Heart left ventricle (tissue), 16 donors: ENCODE measurements around the gene PRKN. TPM values are rescaled to one million over a fixed set of nuclear protein-coding genes. Genes with fewer than 3 reads are reported as not detected.

ENCODE experiments used
- ATAC-seq, 4 donors: fragments of 200-7000 bp; cut with Tn5 transposase; one replicate each; pipeline ENCODE4 v1.9.1; 2020 to 2022; ENCODE audit warnings: moderate library complexity in 4 of 4, mild to moderate bottlenecking in 3 of 4, moderate number of reproducible peaks in 1 of 4
- DNase-seq, 5 donors: peaks; one replicate each; pipeline ENCODE4 v3.0.0-alpha.2; 2020
- H3K27ac ChIP-seq, 12 donors: fragments of 200-600 bp; sonication (generic) in 4 of 12; one replicate each; pipeline versions ENCODE4 v1.5.0 to v1.8.0; 2016 to 2022; ENCODE audit warnings: mild to moderate bottlenecking in 2 of 12
- H3K27me3 ChIP-seq, 9 donors: fragments of 200-600 bp; sonication (generic) in 2 of 9; one replicate each; pipeline versions ENCODE4 v1.5.1 to v1.8.0; 2016 to 2022; ENCODE audit warnings: mild to moderate bottlenecking in 3 of 9
- H3K36me3 ChIP-seq, 9 donors: fragments of 200-600 bp; sonication (generic) in 2 of 9; one replicate each; pipeline versions ENCODE4 v1.5.0 to v1.8.0; 2018 to 2022; ENCODE audit warnings: mild to moderate bottlenecking in 2 of 9
- H3K4me1 ChIP-seq, 12 donors: fragments of 200-600 bp; sonication (generic) in 4 of 12; one replicate each; pipeline versions ENCODE4 v1.5.0 to v1.8.0; 2016 to 2022; ENCODE audit warnings: mild to moderate bottlenecking in 3 of 12
- H3K4me3 ChIP-seq, 12 donors: fragments of 200-600 bp; sonication (generic) in 4 of 12; one replicate each; pipeline versions ENCODE4 v1.5.0 to v1.8.0; 2017 to 2022; ENCODE audit warnings: mild to moderate bottlenecking in 9 of 12, moderate library complexity in 4 of 12
- H3K9me3 ChIP-seq, 12 donors: fragments of 200-600 bp; sonication (generic) in 4 of 12; one replicate each; pipeline versions ENCODE4 v1.5.0 to v1.8.0; 2016 to 2022; ENCODE audit warnings: mild to moderate bottlenecking in 1 of 12
- CTCF ChIP-seq, 12 donors: fragments of 200-600 bp; sonication (generic) in 4 of 12; IDR thresholded peaks; one replicate each; pipeline versions ENCODE4 v1.5.0 to v1.8.0; 2018 to 2022; ENCODE audit warnings: antibody characterized with exemption in 12 of 12, mild to moderate bottlenecking in 5 of 12
- POLR2A ChIP-seq, 2 donors: fragments of 450-650 bp; IDR thresholded peaks; one replicate each; pipeline ENCODE4 v1.6.1; 2017; ENCODE audit warnings: antibody characterized with exemption in 2 of 2, mild to moderate bottlenecking in 2 of 2, moderate library complexity in 2 of 2
- WGBS, 4 donors: extraction: QIAGEN DNeasy Blood & Tissue Kit in 2 of 4; methylation state at CpG; one replicate each; pipeline versions ENCODE4 v1.1.5 to v1.1.7; 2013 to 2018; 5-methylcytosine and 5-hydroxymethylcytosine counted together
- intact Hi-C, 10 donors: fragments of 100-400 bp; cut with DNase I; formaldehyde crosslinking; loops; one replicate each; pipeline versions ENCODE4 v1.11.1 to v1.14.2; 2022
- polyA plus RNA-seq, 2 donors: library from polyadenylated mRNA; stranded (reverse); fragments of 200-250 nt; gene quantifications; one replicate each; pipeline ENCODE4 v1.2.3, GENCODE V29; 2013
- total RNA-seq, 9 donors: library from RNA; depleted of rRNA in 2 of 9; stranded (reverse); fragments of >200 nt in 2 of 9; fragmentation: NEBNext Ultra II Directional in 3 of 9; extraction: Animal tissue kit (Norgen Biotek cat#: 25700) in 3 of 9; gene quantifications; one replicate each; pipeline versions ENCODE4 v1.1.0 to v1.2.4, GENCODE V29; 2016 to 2023
- donor health status: ischemic (EF 13 %, LVEDD 7.1; RV severe dilation, severe dysfunction).
- donor health status: healthy with polysubstance abuse.
- donor health status: DM: no; HTN: yes; CAD: no.
- donor health status: DM: no; HTN: no; CAD: no.
- donor health status: ischemic (EF 25% LVEDD 6.9; RV normal size, moderate dysfunction).
- donor health status: ischemic (EF 25% LVEDD 5.7; RV mildly dilated, moderate dysfunction).
- donor health status: healthy.
- donor health status: DM: yes; HTN: yes; CAD: no.
- donor health status: ischemic (EF 35%, LVEDD 5.7; RV mildly dilated, moderate dysfunction).
- donor health status: nonischemic (EF 11% LVEDD 7.7; RV severe dilation, severe dysfunction).
- donor health status: DM: yes; HTN: yes; CAD: no.
- donor health status: PGD.
- donor health status: ischemic (EF 29% LVEDD 5.4; RV normal size, mild dysfunction).
- donor health status: nonischemic (EF 23%, LVEDD 6.1; RV moderate dilation, normal function).

PRKN gene
- total and polyA plus RNA-seq, 11 donors = 3.4 to 32.5 (median 21.2) TPM

DNA sequence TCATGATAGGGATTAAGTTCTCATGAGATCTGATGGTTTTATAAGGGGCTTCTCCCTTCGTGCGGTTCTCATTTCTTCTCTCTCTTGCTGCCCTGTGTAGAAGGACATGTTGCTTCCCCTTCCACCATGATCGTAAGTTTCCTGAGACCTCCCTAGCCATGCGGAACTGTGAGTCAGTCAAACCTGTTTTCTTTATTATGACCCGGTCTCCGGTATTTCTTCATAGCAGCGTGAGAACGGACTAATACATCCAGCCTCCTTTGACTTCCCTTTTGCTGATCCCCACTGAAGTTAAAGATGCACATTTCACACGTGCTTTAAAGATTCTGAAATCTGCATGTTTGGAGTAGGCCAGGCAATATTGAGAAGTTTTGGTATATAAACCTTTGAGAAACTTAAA, 543.1 kb downstream of the PRKN start:
- H3K27ac ChIP-seq = no peak overlapping the region
- ATAC-seq (no peak), DNase-seq (no peak)
- H3K36me3 ChIP-seq = no peaks in the 10 kb centered on the region
- TF ChIP-seq POLR2A (IDR thresholded peaks at IDR 0.05) (no peak), CTCF (IDR thresholded peaks at IDR 0.05) (no peak)
- 86 to 97% (median 94%) methylated on average over 9 of the region's 9 CpGs for WGBS, 4 donors
- H3K9me3 ChIP-seq = no peaks in the 10 kb centered on the region
- no peak overlapping the region for H3K4me3 ChIP-seq
- H3K27me3 ChIP-seq = no peaks in the 10 kb centered on the region
- intact Hi-C loops = loop anchor here in 3 of 10 donors (5.0 to 10.0 kb wide), 4 partner anchors 48 to 540 kb away; partner anchors contain the start of genes PACRG (in 1 of the 3) and PRKN (in 1 of the 3)
- peaks cover 0 to 34% (median 14%) of the 10 kb centered on the region in 12 donors for H3K4me1 ChIP-seq

DNA sequence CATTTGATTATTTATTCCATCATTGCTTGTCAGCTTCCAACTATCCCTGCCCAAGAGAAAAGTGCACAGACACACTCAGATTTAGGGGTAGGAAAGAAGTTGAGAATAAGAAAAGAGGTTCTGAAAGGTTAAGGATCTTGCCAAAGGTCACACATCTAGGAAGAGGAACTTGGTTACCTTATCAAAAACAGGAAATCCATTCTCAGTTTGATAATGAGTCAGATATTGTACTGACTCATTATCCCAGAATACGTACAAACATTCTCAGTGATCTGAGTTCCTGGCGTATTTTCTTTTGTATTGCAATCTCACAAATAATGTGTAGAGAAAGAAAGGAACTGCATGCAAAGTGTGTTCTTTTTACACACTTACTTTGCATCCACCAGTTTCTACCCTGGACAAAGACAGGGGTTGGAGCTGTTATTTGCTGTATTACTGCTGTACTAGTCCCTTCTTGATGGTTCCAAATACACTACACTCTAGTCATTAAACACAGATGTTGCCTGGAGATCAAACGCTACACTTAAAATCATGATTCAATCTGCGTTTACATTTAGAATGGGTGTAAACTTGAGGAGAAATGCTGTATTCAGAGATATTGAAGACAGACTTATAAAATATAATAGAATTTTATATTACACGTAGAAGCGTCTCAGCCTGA, 545.7 kb downstream of the PRKN start:
- Histone ChIP-seq H3K9me3 (no peaks in the 10 kb centered on the region), H3K4me3 (no peak overlapping the region), H3K27me3 (no peaks in the 10 kb centered on the region), H3K27ac (peak overlapping the region in 1 of 12 donors; percentile 11), H3K4me1 (peaks cover 0 to 31% (median 14%) of the 10 kb centered on the region in 12 donors), H3K36me3 (no peaks in the 10 kb centered on the region)
- 68 to 77% (median 73%) methylated on average over 6 of the region's 6 CpGs for WGBS, 4 donors
- intact Hi-C loops = loop anchor here in 3 of 10 donors (5.0 to 10.0 kb wide), 4 partner anchors 50 to 543 kb away; partner anchors contain the start of genes PACRG (in 1 of the 3) and PRKN (in 1 of the 3)
- DNase-seq = no peak
- no peak for TF ChIP-seq CTCF (IDR thresholded peaks at IDR 0.05)
- TF ChIP-seq POLR2A (IDR thresholded peaks at IDR 0.05) = no peak
- peak in 1 of 4 donors; percentile 32 for ATAC-seq

- ATAC-seq = no peak
- no peaks in the 10 kb centered on the region for H3K36me3 ChIP-seq
- peak overlapping the region in 1 of 12 donors; percentile 11 for H3K27ac ChIP-seq
- peaks cover 0 to 24% (median 14%) of the 10 kb centered on the region in 12 donors for H3K4me1 ChIP-seq
- TF ChIP-seq POLR2A (IDR thresholded peaks at IDR 0.05) (no peak), CTCF (IDR thresholded peaks at IDR 0.05) (no peak)
- intact Hi-C loops = loop anchor here in 3 of 10 donors (5.0 to 10.0 kb wide), 4 partner anchors 51 to 544 kb away; partner anchors contain the start of genes PACRG (in 1 of the 3) and PRKN (in 1 of the 3)
- no peaks in the 10 kb centered on the region for H3K27me3 ChIP-seq
- 88 to 94% (median 92%) methylated on average over 5 of the region's 5 CpGs for WGBS, 4 donors
- no peak overlapping the region for H3K4me3 ChIP-seq
- H3K9me3 ChIP-seq = no peaks in the 10 kb centered on the region
- no peak for DNase-seq
These were observed 546.5 kb downstream of the PRKN start for GRCh38 chr6:162181111-162181510.

- no peak for DNase-seq
- no peak overlapping the region for H3K4me3 ChIP-seq
- H3K9me3 ChIP-seq = no peaks in the 10 kb centered on the region
- H3K27me3 ChIP-seq = no peaks in the 10 kb centered on the region
- 77 to 84% (median 79%) methylated on average over 7 of the region's 7 CpGs for WGBS, 4 donors
- H3K27ac ChIP-seq = peak overlapping the region in 1 of 12 donors; percentile 73
- TF ChIP-seq CTCF (IDR thresholded peaks at IDR 0.05) (no peak), POLR2A (IDR thresholded peaks at IDR 0.05) (no peak)
- intact Hi-C loops = loop anchor here in 2 of 10 donors (5.0 to 10.0 kb wide), 3 partner anchors 425 to 558 kb away; no protein-coding TSS in a partner anchor
- ATAC-seq = no peak
- peaks cover 0 to 20% (median 9%) of the 10 kb centered on the region in 12 donors for H3K4me1 ChIP-seq
- H3K36me3 ChIP-seq = no peaks in the 10 kb centered on the region
These were observed 548.2 kb downstream of the PRKN start for GRCh38 chr6:162179196-162179951.
